ENCODE measurements around the gene TEDDM1. TPM values are rescaled to one million over a fixed set of nuclear protein-coding genes. Genes with fewer than 3 reads are reported as not detected.

Gene TEDDM1
- polyA plus RNA-seq, 1 of the 3 experiments (the other 2 are of a cell fraction), result not detected

DNA sequence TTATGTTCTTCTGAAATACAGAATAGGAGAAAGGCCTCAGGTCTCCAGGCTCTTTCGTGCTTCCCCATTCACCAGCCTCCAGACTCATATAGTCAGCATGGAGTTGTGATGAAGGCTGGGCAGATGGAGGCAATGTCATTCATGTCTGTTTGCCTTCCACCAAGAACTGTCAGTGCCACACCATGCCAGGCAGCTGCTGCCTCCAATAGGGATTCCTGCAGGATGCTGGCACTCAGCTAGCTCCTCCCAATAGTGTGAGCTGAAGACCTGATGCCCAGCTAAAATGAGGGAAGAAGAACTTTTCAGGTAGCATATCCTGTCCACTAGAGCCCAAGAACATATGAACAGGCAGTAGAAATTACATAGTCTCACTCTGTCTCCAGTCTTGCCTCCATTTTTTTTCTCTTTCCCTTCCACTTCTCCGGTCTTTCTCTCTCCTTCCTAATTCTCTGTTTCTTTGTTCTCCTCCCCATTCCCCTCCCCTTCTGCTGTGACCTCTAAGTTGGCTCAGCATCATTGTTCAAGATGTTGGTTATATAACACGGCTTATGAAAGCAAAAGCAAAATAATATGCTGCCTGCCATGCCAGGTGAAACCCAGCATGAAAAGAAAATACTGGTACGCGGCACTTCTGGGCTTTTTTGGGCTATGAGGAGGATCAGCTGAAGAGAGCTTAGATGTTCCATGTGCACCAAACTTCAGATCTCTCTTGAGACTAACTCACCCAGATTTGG, 26.2 kb downstream of the TEDDM1 start:
- Histone ChIP-seq H3K27ac (ENCODE audit: low read depth in 2 of 2, low read length in 1 of 2) (no peak overlapping the region), H3F3A (replicated peaks; ENCODE audit: insufficient read depth) (no peaks in the 10 kb centered on the region), H3K9me3 (no peaks in the 10 kb centered on the region), H3K4me3 (ENCODE audit: low read depth in 2 of 2, low read length in 1 of 2) (no peak overlapping the region), H3K9ac (no peak overlapping the region), H3K36me3 (replicated peaks in 1 of 2; ENCODE audit: control insufficient read depth in 1 of 2, insufficient read depth in 2 of 2, low read length in 1 of 2) (no peaks in the 10 kb centered on the region), H3K79me2 (ENCODE audit: insufficient read depth) (no peaks in the 10 kb centered on the region), H3K9me2 (no peaks in the 10 kb centered on the region), H4K20me1 (ENCODE audit: insufficient read depth) (no peaks in the 10 kb centered on the region), H3K27me3 (ENCODE audit: insufficient read depth) (no peaks in the 10 kb centered on the region; the same call in 1 of the 2 replicates), H2AFZ (ENCODE audit: low read depth) (no peak overlapping the region), H3K4me2 (no peak overlapping the region), H3K4me1 (ENCODE audit: control insufficient read depth in 1 of 2, insufficient read depth in 2 of 2, low read depth in 1 of 2, low read length in 1 of 2) (no peaks in the 10 kb centered on the region)
- ChIA-PET POLR2A (interaction anchor here (1.1 kb wide), 1 partner anchor 18 kb away, joined by 3 read pairs; no protein-coding TSS in a partner anchor), CTCF (interaction anchor here (1.0 kb wide), 1 partner anchor 16 kb away, joined by 3 read pairs; no protein-coding TSS in a partner anchor)
- DNase-seq, result no peak
- WGBS (ENCODE audit: low lambda C conversion rate), result 71% methylated on average over 5 of the region's 5 CpGs
- TF ChIP-seq ELF1 (IDR thresholded peaks at IDR 0.05) (no peak), POLR2AphosphoS5 (IDR thresholded peaks at IDR 0.05; ENCODE audit: low read depth, low read length) (no peak), SMC3 (IDR thresholded peaks at IDR 0.05; ENCODE audit: low read depth, low read length) (no peak)
- TF ChIP-seq, protein P1, sequence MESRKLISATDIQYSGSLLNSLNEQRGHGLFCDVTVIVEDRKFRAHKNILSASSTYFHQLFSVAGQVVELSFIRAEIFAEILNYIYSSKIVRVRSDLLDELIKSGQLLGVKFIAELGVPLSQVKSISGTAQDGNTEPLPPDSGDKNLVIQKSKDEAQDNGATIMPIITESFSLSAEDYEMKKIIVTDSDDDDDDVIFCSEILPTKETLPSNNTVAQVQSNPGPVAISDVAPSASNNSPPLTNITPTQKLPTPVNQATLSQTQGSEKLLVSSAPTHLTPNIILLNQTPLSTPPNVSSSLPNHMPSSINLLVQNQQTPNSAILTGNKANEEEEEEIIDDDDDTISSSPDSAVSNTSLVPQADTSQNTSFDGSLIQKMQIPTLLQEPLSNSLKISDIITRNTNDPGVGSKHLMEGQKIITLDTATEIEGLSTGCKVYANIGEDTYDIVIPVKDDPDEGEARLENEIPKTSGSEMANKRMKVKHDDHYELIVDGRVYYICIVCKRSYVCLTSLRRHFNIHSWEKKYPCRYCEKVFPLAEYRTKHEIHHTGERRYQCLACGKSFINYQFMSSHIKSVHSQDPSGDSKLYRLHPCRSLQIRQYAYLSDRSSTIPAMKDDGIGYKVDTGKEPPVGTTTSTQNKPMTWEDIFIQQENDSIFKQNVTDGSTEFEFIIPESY (IDR thresholded peaks at IDR 0.05; ENCODE audit: borderline replicate concordance, low read depth), result no peak

DNA sequence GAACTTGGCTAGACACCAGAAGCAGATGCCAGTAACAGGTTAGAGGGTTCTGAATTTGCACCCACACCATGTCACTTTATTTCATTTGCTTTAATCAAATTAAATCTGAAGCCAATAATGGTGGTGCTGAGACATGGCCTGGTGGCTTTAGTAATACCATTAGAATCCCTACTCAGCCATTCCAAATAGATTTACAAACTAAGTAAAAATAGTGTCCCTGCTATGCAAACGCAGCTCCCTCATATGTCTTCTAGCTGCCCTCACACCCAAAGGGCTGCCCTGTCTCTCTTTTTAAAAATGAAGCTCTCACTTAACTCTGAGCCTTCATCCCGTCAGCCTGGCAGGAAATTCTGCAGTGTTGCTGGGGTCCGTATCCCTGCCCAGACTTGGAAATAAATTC, 29.9 kb downstream of the TEDDM1 start:
- no peaks in the 10 kb centered on the region for H3K9me2 ChIP-seq
- no peak overlapping the region for H3K4me3 ChIP-seq (ENCODE audit: low read depth in 2 of 2, low read length in 1 of 2)
- no peak for DNase-seq
- H3K9ac ChIP-seq, result no peak overlapping the region
- no peaks in the 10 kb centered on the region for H4K20me1 ChIP-seq (ENCODE audit: insufficient read depth)
- H2AFZ ChIP-seq (ENCODE audit: low read depth), result no peak overlapping the region
- no peaks in the 10 kb centered on the region for H3K79me2 ChIP-seq (ENCODE audit: insufficient read depth)
- no peaks in the 10 kb centered on the region for H3F3A ChIP-seq (replicated peaks; ENCODE audit: insufficient read depth)
- 35% methylated on average over 3 of the region's 3 CpGs for WGBS (ENCODE audit: low lambda C conversion rate)
- H3K27ac ChIP-seq (ENCODE audit: low read depth in 2 of 2, low read length in 1 of 2), result no peak overlapping the region
- no peak for TF ChIP-seq TCF12 (IDR thresholded peaks at IDR 0.05)
- TF ChIP-seq RCOR1 (IDR thresholded peaks at IDR 0.05; ENCODE audit: low read length), result no peak
- no peak for TF ChIP-seq TEAD4 (IDR thresholded peaks at IDR 0.05; ENCODE audit: borderline replicate concordance, insufficient read depth)
- H3K9me3 ChIP-seq, result no peaks in the 10 kb centered on the region
- no peaks in the 10 kb centered on the region for H3K4me1 ChIP-seq (ENCODE audit: control insufficient read depth in 1 of 2, insufficient read depth in 2 of 2, low read depth in 1 of 2, low read length in 1 of 2)
- ChIA-PET CTCF (interaction anchor here (0.8 to 3.1 kb wide), 4 partner anchors 26 to 289 kb away, joined by 3 to 12 read pairs (median 3); no protein-coding TSS in a partner anchor), POLR2A (no interaction called here)
- no peak overlapping the region for H3K4me2 ChIP-seq
- H3K36me3 ChIP-seq (replicated peaks in 1 of 2; ENCODE audit: control insufficient read depth in 1 of 2, insufficient read depth in 2 of 2, low read length in 1 of 2), result no peaks in the 10 kb centered on the region
- no peaks in the 10 kb centered on the region; the same call in 1 of the 2 replicates for H3K27me3 ChIP-seq (ENCODE audit: insufficient read depth)

DNA sequence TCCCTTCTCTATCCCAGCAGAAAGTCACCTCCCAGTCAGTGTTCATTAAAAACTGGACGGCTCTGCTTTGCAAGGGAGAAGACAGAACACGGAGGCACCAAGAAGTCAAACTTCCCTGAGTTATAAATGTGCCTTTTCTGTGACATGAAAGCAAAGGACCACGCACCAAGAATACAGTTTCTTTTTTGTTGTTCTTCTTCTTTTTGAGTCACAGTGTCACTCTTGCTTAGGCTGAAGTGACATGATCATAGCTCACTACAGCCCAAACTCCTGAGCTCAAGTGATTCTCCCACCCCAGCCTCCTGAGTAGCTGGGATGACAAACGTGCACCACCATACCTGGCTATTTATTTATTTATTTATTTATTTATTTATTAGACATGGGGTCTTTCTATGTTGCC, 31.6 kb downstream of the TEDDM1 start:
- 49% methylated on average over 4 of the region's 4 CpGs for whole genome bisulfite sequencing (ENCODE audit: low lambda C conversion rate)
- Histone ChIP-seq H3K9me2 (no peaks in the 10 kb centered on the region), H3K36me3 (replicated peaks in 1 of 2; ENCODE audit: control insufficient read depth in 1 of 2, insufficient read depth in 2 of 2, low read length in 1 of 2) (no peaks in the 10 kb centered on the region), H3K27me3 (ENCODE audit: insufficient read depth) (no peaks in the 10 kb centered on the region; the same call in 1 of the 2 replicates), H3K4me1 (ENCODE audit: control insufficient read depth in 1 of 2, insufficient read depth in 2 of 2, low read depth in 1 of 2, low read length in 1 of 2) (no peaks in the 10 kb centered on the region), H3K79me2 (ENCODE audit: insufficient read depth) (no peaks in the 10 kb centered on the region), H3K9me3 (no peaks in the 10 kb centered on the region), H4K20me1 (ENCODE audit: insufficient read depth) (no peaks in the 10 kb centered on the region), H3K4me3 (ENCODE audit: low read depth in 2 of 2, low read length in 1 of 2) (no peak overlapping the region), H3K27ac (ENCODE audit: low read depth in 2 of 2, low read length in 1 of 2) (no peak overlapping the region), H3K9ac (no peak overlapping the region), H2AFZ (ENCODE audit: low read depth) (no peak overlapping the region), H3F3A (replicated peaks; ENCODE audit: insufficient read depth) (no peaks in the 10 kb centered on the region), H3K4me2 (no peak overlapping the region)
- TF ChIP-seq FOXJ3 (CRISPR knock-in tag; IDR thresholded peaks at IDR 0.05), result no peak
- TF ChIP-seq EP300 (IDR thresholded peaks at IDR 0.05; ENCODE audit: borderline replicate concordance in 1 of 2, low read depth in 1 of 2, low read length in 1 of 2), result no peak
- POLR2A ChIA-PET, result no interaction called here
- CTCF ChIA-PET, result interaction anchor here (0.6 kb wide), 1 partner anchor 48 kb away, joined by 3 read pairs; no protein-coding TSS in a partner anchor
- DNase-seq, result no peak
